K562 (cell line): Measurements from ENCODE around the gene SULT2B1. TPM values are rescaled to one million over a fixed set of nuclear protein-coding genes. Genes with fewer than 3 reads are reported as not detected.

Experiments
- BCL6 ChIP-seq: fragments of 250-450 bp; sonication (Bioruptor Pico); IDR thresholded peaks from 2 replicates; pipeline ENCODE4 v1.4.0; 2020
- CBFA2T3 ChIP-seq: fragments of 450-650 bp; IDR thresholded peaks from 2 replicates; pipeline ENCODE4 v1.6.1; 2017
- E2F3 ChIP-seq: fragments of 250-450 bp; sonication (Bioruptor Pico); IDR thresholded peaks from 2 replicates; pipeline ENCODE4 v1.4.0; 2020; ENCODE audit warnings: mild to moderate bottlenecking
- EHMT2 ChIP-seq: fragments of 450-650 bp; IDR thresholded peaks from 2 replicates; pipeline ENCODE4 v1.6.1; 2018; ENCODE audit warnings: antibody characterized with exemption
- FOXK1 ChIP-seq: sonication (generic); formaldehyde crosslinking; IDR thresholded peaks from 2 replicates; pipeline ENCODE4 v1.8.0; 2022; ENCODE audit warnings: missing genetic modification reagents, mild to moderate bottlenecking, borderline replicate concordance
- FOXM1 ChIP-seq, 2 experiments: fragments of 450-650 bp in 1 of 2; sonication (generic) in 1 of 2; formaldehyde crosslinking in 1 of 2; IDR thresholded peaks; 2 replicates each; pipeline versions ENCODE4 v1.6.1 to v1.9.0; 2017 to 2022; ENCODE audit warnings: low read depth in 2 of 2, mild to moderate bottlenecking in 2 of 2, missing genetic modification reagents in 1 of 2, moderate library complexity in 1 of 2
- GABPA ChIP-seq: fragments of 200-800 bp; sonication (Bioruptor generic); conservative IDR thresholded peaks from 2 replicates; pipeline ENCODE4 v1.6.1; 2016; ENCODE audit warnings: low read depth, missing genetic modification characterization, missing compliant biosample characterization
- HLTF ChIP-seq: fragments of 450-650 bp; IDR thresholded peaks from 2 replicates; pipeline ENCODE4 v1.6.1; 2016
- ILF3 ChIP-seq: fragments of 450-650 bp; IDR thresholded peaks from 2 replicates; pipeline ENCODE4 v1.6.1; 2018; ENCODE audit warnings: antibody characterized with exemption, mild to moderate bottlenecking, moderate library complexity, borderline replicate concordance
- LCOR ChIP-seq: sonication (generic); formaldehyde crosslinking; IDR thresholded peaks from 2 replicates; pipeline ENCODE4 v1.8.0; 2022; ENCODE audit warnings: mild to moderate bottlenecking, missing genetic modification reagents
- NCOA1 ChIP-seq: fragments of 450-650 bp; IDR thresholded peaks from 2 replicates; pipeline ENCODE4 v1.6.1; 2016; ENCODE audit warnings: low read depth
- NFIC ChIP-seq: fragments of 450-650 bp; IDR thresholded peaks from 2 replicates; pipeline ENCODE4 v1.6.1; 2017; ENCODE audit warnings: mild to moderate bottlenecking, inconsistent platforms
- NUFIP1 ChIP-seq: fragments of 450-650 bp; IDR thresholded peaks from 2 replicates; pipeline ENCODE4 v1.6.1; 2018; ENCODE audit not compliant: partially characterized antibody
- SIN3B ChIP-seq: fragments of 450-650 bp; IDR thresholded peaks from 2 replicates; pipeline ENCODE4 v1.6.1; 2017; ENCODE audit warnings: low read depth, mild to moderate bottlenecking, moderate library complexity
- SIRT6 ChIP-seq: IDR thresholded peaks from one replicate; pipeline ENCODE4 v1.6.1; 2012; ENCODE audit warnings: low read depth, mild to moderate bottlenecking, control low read depth, inconsistent platforms, low read length, moderate library complexity
- SMAD3 ChIP-seq: fragments of 450-650 bp; formaldehyde crosslinking; conservative IDR thresholded peaks from 2 replicates; pipeline ENCODE4 v1.4.0; 2020; ENCODE audit warnings: mild to moderate bottlenecking
- SMARCA5 ChIP-seq: fragments of 450-650 bp; IDR thresholded peaks from 2 replicates; pipeline ENCODE4 v1.6.1; 2016
- TCF3 ChIP-seq: sonication (generic); formaldehyde crosslinking; IDR thresholded peaks from 2 replicates; pipeline ENCODE4 v1.4.0; 2020; ENCODE audit warnings: mild to moderate bottlenecking, missing genetic modification reagents
- TRIM28 ChIP-seq: fragments of 450-650 bp; IDR thresholded peaks from 2 replicates; pipeline ENCODE4 v1.6.1; 2017
- ZNF140 ChIP-seq: fragments of 250-450 bp; sonication (Bioruptor Pico); IDR thresholded peaks from 2 replicates; pipeline ENCODE4 v1.8.0; 2021; ENCODE audit warnings: moderate library complexity, mild to moderate bottlenecking, inconsistent platforms
- ZNF75A ChIP-seq: fragments of 450-650 bp; formaldehyde crosslinking; IDR thresholded peaks from 2 replicates; pipeline ENCODE4 v1.4.0; 2020; ENCODE audit warnings: mild to moderate bottlenecking
- polyA plus RNA-seq, 8 experiments: library from polyadenylated mRNA; depleted of rRNA in 4 of 8; stranded (reverse) in 5 of 8; unstranded in 3 of 8; fragments of >200 nt; fragmentation: Nextera tagmentation in 2 of 8; fragmentation: Illumina TruSeq in 1 of 8; extraction: Ambion mirVana in 2 of 8; extraction: Trizol in 1 of 8; gene quantifications; 2 replicates each; pipeline versions ENCODE4 v1.2.1 to v1.2.3, GENCODE V29; 2011 to 2014; ENCODE audit warnings: inconsistent platforms in 1 of 8, missing spikeins in 1 of 8
- total RNA-seq, 7 experiments: library from RNA; depleted of rRNA in 6 of 7; stranded (reverse); fragments of >200 nt in 6 of 7; fragmentation: Illumina TruSeq in 2 of 7; extraction: Trizol in 2 of 7; gene quantifications; 2 replicates each; pipeline versions ENCODE4 v1.2.1 to v1.2.3, GENCODE V29; 2011 to 2021; ENCODE audit warnings: low replicate concordance in 1 of 7
- TF ChIP-seq, protein P1 (sequence below): fragments of 250-450 bp; sonication (Bioruptor Pico); IDR thresholded peaks from 2 replicates; pipeline ENCODE4 v1.5.0; 2022; ENCODE audit warnings: mild to moderate bottlenecking
- TF ChIP-seq, protein P2 (sequence below): fragments of 450-650 bp; IDR thresholded peaks from 2 replicates; pipeline ENCODE4 v1.6.1; 2018; ENCODE audit warnings: mild to moderate bottlenecking, low read depth; ENCODE audit not compliant: partially characterized antibody
- TF ChIP-seq, protein P3 (sequence below): fragments of 450-650 bp; formaldehyde crosslinking; IDR thresholded peaks from 2 replicates; pipeline ENCODE4 v1.4.0; 2022; ENCODE audit warnings: missing genetic modification characterization
- TF ChIP-seq, protein P4 (sequence below): fragments of 450-650 bp; IDR thresholded peaks from 2 replicates; pipeline ENCODE4 v1.6.1; 2016

SULT2B1 gene
- total and polyA plus RNA-seq, 9 of the 15 experiments (the other 6 are each of a cell fraction or from before 2014, with no cell fraction given): 0.09 to 0.62 (median 0.22) TPM; not detected in 2

DNA sequence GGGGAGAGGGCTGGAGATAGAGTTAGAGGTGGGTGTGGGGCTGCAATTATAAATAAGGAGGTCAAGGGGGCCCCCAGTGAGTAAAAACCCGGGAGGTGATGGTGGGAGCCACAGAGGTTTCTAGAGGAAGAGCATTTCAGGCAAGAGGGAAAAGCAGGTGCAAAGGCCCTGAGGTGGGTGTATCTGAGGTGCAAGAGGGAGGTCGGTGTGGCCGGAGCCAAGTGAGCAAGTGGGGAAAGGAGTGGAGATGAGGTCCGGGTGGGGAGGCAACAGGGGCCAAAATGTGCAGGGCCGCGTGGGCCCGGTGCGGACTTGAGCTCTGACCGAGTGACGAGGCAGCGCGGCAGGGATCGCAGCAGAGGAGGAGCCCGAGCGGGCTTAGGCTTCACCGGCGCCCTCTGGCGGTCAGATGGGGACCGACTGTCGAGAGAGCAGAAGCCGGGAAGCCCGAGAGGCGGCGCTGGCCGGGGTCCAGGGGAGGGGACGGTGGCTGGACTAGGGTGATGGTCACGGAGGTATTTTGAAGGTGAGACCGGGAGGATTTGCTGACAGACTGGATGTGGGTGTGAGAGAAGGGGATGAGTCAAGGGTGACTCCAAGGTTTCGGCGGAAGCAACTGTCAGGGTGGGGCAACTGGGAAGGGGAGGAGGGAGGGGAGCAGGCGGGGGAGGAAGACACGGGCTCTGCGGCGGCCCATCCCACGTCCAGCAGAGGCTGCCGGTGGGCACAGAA lies 36.9 kb downstream of the SULT2B1 start (continued):
- TF ChIP-seq FOXM1 (IDR thresholded peaks at IDR 0.05; ENCODE audit: low read depth) (peak; percentile 73; the same call in 1 of the 2 replicates), FOXM1 (CRISPR knock-in tag; IDR thresholded peaks at IDR 0.05; ENCODE audit: low read depth) (peak; percentile 67; the same call in 1 of the 2 replicates), ILF3 (no peak), ZNF75A (CRISPR knock-in tag) (no peak), SMAD3 (CRISPR knock-in tag) (no peak), GABPA (tag) (peak; percentile 33; the same call in 1 of the 2 replicates), SMARCA5 (peak; percentile 100), LCOR (CRISPR knock-in tag) (peak; percentile 88; the same call in 1 of the 2 replicates), ZNF140 (CRISPR knock-in tag) (no peak), E2F3 (no peak), EHMT2 (0 out of 2 replicates have a peak, but pooled peaks have one; percentile 7), NUFIP1 (no peak), CBFA2T3 (peak; percentile 13; the same call in 1 of the 2 replicates), BCL6 (CRISPR knock-in tag) (no peak), SIRT6 (no peak), HLTF (peak; percentile 98), FOXK1 (CRISPR knock-in tag) (no peak), NFIC (peak; percentile 96), SIN3B (no peak), NCOA1 (peak; percentile 55; the same call in 1 of the 2 replicates), TCF3 (no peak), TRIM28 (peak; percentile 62; the same call in 1 of the 2 replicates)
- TF ChIP-seq, protein P1, sequence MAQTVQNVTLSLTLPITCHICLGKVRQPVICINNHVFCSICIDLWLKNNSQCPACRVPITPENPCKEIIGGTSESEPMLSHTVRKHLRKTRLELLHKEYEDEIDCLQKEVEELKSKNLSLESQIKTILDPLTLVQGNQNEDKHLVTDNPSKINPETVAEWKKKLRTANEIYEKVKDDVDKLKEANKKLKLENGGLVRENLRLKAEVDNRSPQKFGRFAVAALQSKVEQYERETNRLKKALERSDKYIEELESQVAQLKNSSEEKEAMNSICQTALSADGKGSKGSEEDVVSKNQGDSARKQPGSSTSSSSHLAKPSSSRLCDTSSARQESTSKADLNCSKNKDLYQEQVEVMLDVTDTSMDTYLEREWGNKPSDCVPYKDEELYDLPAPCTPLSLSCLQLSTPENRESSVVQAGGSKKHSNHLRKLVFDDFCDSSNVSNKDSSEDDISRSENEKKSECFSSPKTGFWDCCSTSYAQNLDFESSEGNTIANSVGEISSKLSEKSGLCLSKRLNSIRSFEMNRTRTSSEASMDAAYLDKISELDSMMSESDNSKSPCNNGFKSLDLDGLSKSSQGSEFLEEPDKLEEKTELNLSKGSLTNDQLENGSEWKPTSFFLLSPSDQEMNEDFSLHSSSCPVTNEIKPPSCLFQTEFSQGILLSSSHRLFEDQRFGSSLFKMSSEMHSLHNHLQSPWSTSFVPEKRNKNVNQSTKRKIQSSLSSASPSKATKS: no peak
- TF ChIP-seq, protein P2, sequence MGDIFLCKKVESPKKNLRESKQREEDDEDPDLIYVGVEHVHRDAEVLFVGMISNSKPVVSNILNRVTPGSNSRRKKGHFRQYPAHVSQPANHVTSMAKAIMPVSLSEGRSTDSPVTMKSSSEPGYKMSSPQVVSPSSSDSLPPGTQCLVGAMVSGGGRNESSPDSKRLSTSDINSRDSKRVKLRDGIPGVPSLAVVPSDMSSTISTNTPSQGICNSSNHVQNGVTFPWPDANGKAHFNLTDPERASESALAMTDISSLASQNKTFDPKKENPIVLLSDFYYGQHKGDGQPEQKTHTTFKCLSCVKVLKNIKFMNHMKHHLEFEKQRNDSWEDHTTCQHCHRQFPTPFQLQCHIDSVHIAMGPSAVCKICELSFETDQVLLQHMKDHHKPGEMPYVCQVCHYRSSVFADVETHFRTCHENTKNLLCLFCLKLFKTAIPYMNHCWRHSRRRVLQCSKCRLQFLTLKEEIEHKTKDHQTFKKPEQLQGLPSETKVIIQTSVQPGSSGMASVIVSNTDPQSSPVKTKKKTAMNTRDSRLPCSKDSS: no peak
- TF ChIP-seq, protein P3, sequence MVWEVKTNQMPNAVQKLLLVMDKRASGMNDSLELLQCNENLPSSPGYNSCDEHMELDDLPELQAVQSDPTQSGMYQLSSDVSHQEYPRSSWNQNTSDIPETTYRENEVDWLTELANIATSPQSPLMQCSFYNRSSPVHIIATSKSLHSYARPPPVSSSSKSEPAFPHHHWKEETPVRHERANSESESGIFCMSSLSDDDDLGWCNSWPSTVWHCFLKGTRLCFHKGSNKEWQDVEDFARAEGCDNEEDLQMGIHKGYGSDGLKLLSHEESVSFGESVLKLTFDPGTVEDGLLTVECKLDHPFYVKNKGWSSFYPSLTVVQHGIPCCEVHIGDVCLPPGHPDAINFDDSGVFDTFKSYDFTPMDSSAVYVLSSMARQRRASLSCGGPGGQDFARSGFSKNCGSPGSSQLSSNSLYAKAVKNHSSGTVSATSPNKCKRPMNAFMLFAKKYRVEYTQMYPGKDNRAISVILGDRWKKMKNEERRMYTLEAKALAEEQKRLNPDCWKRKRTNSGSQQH (CRISPR knock-in tag): 0 out of 2 replicates have a peak, but pooled peaks have one; percentile 25
- TF ChIP-seq, protein P4, sequence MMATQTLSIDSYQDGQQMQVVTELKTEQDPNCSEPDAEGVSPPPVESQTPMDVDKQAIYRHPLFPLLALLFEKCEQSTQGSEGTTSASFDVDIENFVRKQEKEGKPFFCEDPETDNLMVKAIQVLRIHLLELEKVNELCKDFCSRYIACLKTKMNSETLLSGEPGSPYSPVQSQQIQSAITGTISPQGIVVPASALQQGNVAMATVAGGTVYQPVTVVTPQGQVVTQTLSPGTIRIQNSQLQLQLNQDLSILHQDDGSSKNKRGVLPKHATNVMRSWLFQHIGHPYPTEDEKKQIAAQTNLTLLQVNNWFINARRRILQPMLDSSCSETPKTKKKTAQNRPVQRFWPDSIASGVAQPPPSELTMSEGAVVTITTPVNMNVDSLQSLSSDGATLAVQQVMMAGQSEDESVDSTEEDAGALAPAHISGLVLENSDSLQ: peak; percentile 68
